Uterus (tissue), 2 donors: ENCODE data around the gene STRN.

Experiments used
- CTCF ChIP-seq, 4 experiments: fragments of 200-600 bp in 2 of 4; fragments of 450-650 bp in 2 of 4; sonication (generic) in 2 of 4; IDR thresholded peaks; one replicate each; pipeline ENCODE4 v1.5.1; 2016 to 2019; ENCODE audit warnings: antibody characterized with exemption in 4 of 4, mild to moderate bottlenecking in 2 of 4, moderate library complexity in 1 of 4
- POLR2A ChIP-seq, 2 donors: fragments of 450-650 bp; IDR thresholded peaks; one replicate each; pipeline ENCODE4 v1.6.1; 2016; ENCODE audit warnings: antibody characterized with exemption in 2 of 2, mild to moderate bottlenecking in 1 of 2, moderate library complexity in 1 of 2

DNA sequence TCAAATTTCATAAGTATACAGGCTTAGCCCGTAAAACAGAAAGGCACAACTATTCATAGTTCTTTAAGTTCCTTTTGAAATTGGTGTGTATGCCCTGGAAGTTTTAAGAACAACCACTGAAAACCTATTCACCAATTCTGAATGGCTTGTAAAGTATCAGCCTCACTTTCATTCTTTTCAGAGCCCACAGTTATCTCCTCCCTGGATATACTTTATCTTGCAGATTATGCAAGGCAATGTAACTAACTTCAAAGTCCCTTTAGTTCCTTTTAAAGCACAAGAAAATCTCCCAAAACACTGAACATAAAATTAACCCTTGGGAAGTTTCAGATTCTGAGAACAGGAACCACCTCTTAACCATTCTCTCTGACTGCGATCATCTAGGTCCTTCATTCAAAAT is 1.1 kb downstream of the STRN start:
- TF ChIP-seq CTCF (IDR thresholded peaks at IDR 0.05) = no peak
- TF ChIP-seq POLR2A (IDR thresholded peaks at IDR 0.05) = no peak
